ENCODE data around the gene MSMP. TPM values are rescaled to one million over a fixed set of nuclear protein-coding genes. Genes with fewer than 3 reads are reported as not detected.
A peak's percentile ranks its signal among the peaks of the same experiment; 100 is the strongest.

Gene MSMP
- total and polyA plus RNA-seq, 9 of the 15 experiments (the other 6 are each of a cell fraction or from before 2014, with no cell fraction given): 0.60 TPM; not detected in 8

DNA sequence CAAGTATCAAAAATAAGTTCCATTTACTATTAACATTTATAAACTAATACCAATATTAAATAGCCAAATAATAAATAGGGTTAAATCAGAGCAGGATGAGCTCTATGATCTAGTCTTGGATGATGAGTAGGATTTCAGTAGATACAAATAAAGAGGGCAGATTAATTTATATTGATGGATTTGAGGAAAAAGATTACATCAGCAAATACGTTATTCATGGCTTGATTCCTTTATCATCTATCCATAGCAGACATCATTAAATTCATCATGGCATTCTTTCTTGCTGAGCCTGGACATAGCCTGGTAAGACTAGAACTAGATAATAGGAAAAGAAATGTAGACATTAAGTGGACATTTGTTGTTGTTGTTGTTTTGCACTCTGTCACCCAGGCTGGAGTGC, 13.4 kb upstream of the MSMP start:
- FAIRE-seq: no peak
- TF ChIP-seq, protein P1, sequence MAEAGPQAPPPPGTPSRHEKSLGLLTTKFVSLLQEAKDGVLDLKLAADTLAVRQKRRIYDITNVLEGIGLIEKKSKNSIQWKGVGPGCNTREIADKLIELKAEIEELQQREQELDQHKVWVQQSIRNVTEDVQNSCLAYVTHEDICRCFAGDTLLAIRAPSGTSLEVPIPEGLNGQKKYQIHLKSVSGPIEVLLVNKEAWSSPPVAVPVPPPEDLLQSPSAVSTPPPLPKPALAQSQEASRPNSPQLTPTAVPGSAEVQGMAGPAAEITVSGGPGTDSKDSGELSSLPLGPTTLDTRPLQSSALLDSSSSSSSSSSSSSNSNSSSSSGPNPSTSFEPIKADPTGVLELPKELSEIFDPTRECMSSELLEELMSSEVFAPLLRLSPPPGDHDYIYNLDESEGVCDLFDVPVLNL (CRISPR knock-in tag; IDR thresholded peaks at IDR 0.05; ENCODE audit: low read depth): no peak
- TF ChIP-seq ZNF316 (IDR thresholded peaks at IDR 0.05): peak; percentile 59
- Histone ChIP-seq H3K9ac (ENCODE audit: insufficient read depth in 1 of 2, low read depth in 2 of 2, low read length in 2 of 2) (no peak overlapping the region), H4K20me1 (replicated peaks; ENCODE audit: control insufficient read depth, insufficient read depth, low read length) (no peaks in the 10 kb centered on the region), H3K9me1 (ENCODE audit: control insufficient read depth, insufficient read depth, low read length) (no peaks in the 10 kb centered on the region), H3K4me1 (replicated peaks in 1 of 2; ENCODE audit: control insufficient read depth in 2 of 2, insufficient read depth in 2 of 2, low read length in 2 of 2) (peaks cover 0 to 7% of the 10 kb centered on the region in 2 experiments; a peak in 1 of 5 replicates), H3K79me2 (ENCODE audit: control insufficient read depth, insufficient read depth, low read length) (peaks cover 28% of the 10 kb centered on the region), H2AFZ (ENCODE audit: low read depth, low read length) (no peak overlapping the region), H3K27me3 (ENCODE audit: control insufficient read depth in 2 of 2, insufficient read depth in 2 of 2, low read length in 2 of 2) (no peaks in the 10 kb centered on the region), H3K36me3 (ENCODE audit: control insufficient read depth, insufficient read depth, low read length) (0 out of 3 replicates have a peak, but pooled peaks cover 4% of the 10 kb centered on the region), H3K9me3 (replicated peaks; ENCODE audit: control insufficient read depth, insufficient read depth, low read depth, low read length) (no peaks in the 10 kb centered on the region), H3K4me2 (ENCODE audit: insufficient read depth, low read length) (no peak overlapping the region), H3K4me3 (no peak overlapping the region), H3K27ac (ENCODE audit: extremely low read depth, low read depth, low read length) (no peak overlapping the region)
- DNase-seq (ENCODE audit: extremely low read depth in 1 of 4, low spot score in 3 of 4): no peak
- ATAC-seq: no peak
- in situ Hi-C loops (cut with MboI) (no loop called here), intact Hi-C loops (cut with micrococcal nuclease) (no loop called here)
- ChIA-PET CTCF (ENCODE audit: low intra/inter-chr PET ratio) (no interaction called here), POLR2A (interaction anchor here (1.0 kb wide), 1 partner anchor 8 kb away, joined by 3 read pairs; no protein-coding TSS in a partner anchor)
- no TSS peak for BruUV-seq (replicated peaks)
- 82% methylated on average over 1 of the region's 1 CpG for WGBS (ENCODE audit: insufficient coverage, low coverage, missing lambda C conversion rate)

DNA sequence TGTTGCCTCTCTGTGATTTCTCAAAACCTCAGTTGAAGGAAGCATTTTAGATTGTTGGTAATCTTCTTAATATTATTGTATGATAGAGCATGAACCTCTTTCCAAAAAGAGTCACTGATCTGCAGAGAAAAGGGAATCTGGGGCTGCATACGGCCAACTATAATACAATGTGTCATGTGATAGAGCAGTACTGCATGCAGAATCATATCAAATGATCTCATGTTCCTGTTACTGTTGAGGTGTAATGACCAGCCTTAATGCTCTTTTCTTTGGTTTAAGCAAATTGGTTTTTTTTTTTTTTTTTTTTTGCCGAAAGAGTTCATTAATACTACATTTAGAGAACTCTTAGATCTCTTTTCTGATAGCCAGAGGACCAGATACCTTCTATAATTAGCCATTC, 12.9 kb upstream of the MSMP start:
- Histone ChIP-seq H3K36me3 (ENCODE audit: control insufficient read depth, insufficient read depth, low read length) (0 out of 3 replicates have a peak, but pooled peaks cover under 1% of the 10 kb centered on the region), H3K27me3 (ENCODE audit: control insufficient read depth in 2 of 2, insufficient read depth in 2 of 2, low read length in 2 of 2) (no peaks in the 10 kb centered on the region), H3K27ac (ENCODE audit: extremely low read depth, low read depth, low read length) (no peak overlapping the region), H2AFZ (ENCODE audit: low read depth, low read length) (no peak overlapping the region), H3K9ac (ENCODE audit: insufficient read depth in 1 of 2, low read depth in 2 of 2, low read length in 2 of 2) (no peak overlapping the region), H3K9me1 (ENCODE audit: control insufficient read depth, insufficient read depth, low read length) (no peaks in the 10 kb centered on the region), H3K4me3 (no peak overlapping the region), H3K4me1 (replicated peaks in 1 of 2; ENCODE audit: control insufficient read depth in 2 of 2, insufficient read depth in 2 of 2, low read length in 2 of 2) (peaks cover 0 to 7% of the 10 kb centered on the region in 2 experiments; a peak in 1 of 5 replicates), H3K4me2 (ENCODE audit: insufficient read depth, low read length) (no peak overlapping the region), H3K9me3 (replicated peaks; ENCODE audit: control insufficient read depth, insufficient read depth, low read depth, low read length) (no peaks in the 10 kb centered on the region), H3K79me2 (ENCODE audit: control insufficient read depth, insufficient read depth, low read length) (peaks cover 32% of the 10 kb centered on the region), H4K20me1 (replicated peaks; ENCODE audit: control insufficient read depth, insufficient read depth, low read length) (no peaks in the 10 kb centered on the region)
- DNase-seq (ENCODE audit: extremely low read depth in 1 of 4, low spot score in 3 of 4): no peak
- intact Hi-C loops (cut with micrococcal nuclease) (no loop called here), in situ Hi-C loops (cut with MboI) (no loop called here)
- CTCF ChIA-PET (ENCODE audit: low intra/inter-chr PET ratio): no interaction called here
- FAIRE-seq: no peak
- no peak for ATAC-seq
- POLR2A ChIA-PET: interaction anchor here (1.0 kb wide), 1 partner anchor 9 kb away, joined by 3 read pairs; no protein-coding TSS in a partner anchor
- 67% methylated on average over 1 of the region's 2 CpGs for WGBS (ENCODE audit: insufficient coverage, low coverage, missing lambda C conversion rate)
- BruUV-seq (replicated peaks): no TSS peak
- no peak for TF ChIP-seq CREB1 (IDR thresholded peaks at IDR 0.05)
- TF ChIP-seq CREB1 (CRISPR knock-in tag; IDR thresholded peaks at IDR 0.05): no peak
- no peak for TF ChIP-seq NFIC (IDR thresholded peaks at IDR 0.05)
- TF ChIP-seq, protein P2, sequence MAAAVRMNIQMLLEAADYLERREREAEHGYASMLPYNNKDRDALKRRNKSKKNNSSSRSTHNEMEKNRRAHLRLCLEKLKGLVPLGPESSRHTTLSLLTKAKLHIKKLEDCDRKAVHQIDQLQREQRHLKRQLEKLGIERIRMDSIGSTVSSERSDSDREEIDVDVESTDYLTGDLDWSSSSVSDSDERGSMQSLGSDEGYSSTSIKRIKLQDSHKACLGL (CRISPR knock-in tag; IDR thresholded peaks at IDR 0.05; ENCODE audit: borderline replicate concordance, poor library complexity, severe bottlenecking): no peak
- TF ChIP-seq, protein P3, sequence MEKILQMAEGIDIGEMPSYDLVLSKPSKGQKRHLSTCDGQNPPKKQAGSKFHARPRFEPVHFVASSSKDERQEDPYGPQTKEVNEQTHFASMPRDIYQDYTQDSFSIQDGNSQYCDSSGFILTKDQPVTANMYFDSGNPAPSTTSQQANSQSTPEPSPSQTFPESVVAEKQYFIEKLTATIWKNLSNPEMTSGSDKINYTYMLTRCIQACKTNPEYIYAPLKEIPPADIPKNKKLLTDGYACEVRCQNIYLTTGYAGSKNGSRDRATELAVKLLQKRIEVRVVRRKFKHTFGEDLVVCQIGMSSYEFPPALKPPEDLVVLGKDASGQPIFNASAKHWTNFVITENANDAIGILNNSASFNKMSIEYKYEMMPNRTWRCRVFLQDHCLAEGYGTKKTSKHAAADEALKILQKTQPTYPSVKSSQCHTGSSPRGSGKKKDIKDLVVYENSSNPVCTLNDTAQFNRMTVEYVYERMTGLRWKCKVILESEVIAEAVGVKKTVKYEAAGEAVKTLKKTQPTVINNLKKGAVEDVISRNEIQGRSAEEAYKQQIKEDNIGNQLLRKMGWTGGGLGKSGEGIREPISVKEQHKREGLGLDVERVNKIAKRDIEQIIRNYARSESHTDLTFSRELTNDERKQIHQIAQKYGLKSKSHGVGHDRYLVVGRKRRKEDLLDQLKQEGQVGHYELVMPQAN (IDR thresholded peaks at IDR 0.05; ENCODE audit: borderline replicate concordance): no peak
- TF ChIP-seq NR1H2 (CRISPR knock-in tag; IDR thresholded peaks at IDR 0.05): no peak
- TF ChIP-seq RFX7 (CRISPR knock-in tag; IDR thresholded peaks at IDR 0.05): no peak
- TF ChIP-seq ZNF707 (CRISPR knock-in tag; conservative IDR thresholded peaks at IDR 0.05): no peak
- no peak for TF ChIP-seq ZNF830 (CRISPR knock-in tag; IDR thresholded peaks at IDR 0.05)
- no peak for TF ChIP-seq ZNF165 (CRISPR knock-in tag; IDR thresholded peaks at IDR 0.05; ENCODE audit: borderline replicate concordance)
- TF ChIP-seq CCNT2 (IDR thresholded peaks at IDR 0.05; ENCODE audit: borderline replicate concordance, extremely low read depth, insufficient read length, low read depth, low read length): no peak

Data from K562 (cell line).